ENCODE measurements around the gene SACM1L. TPM values are rescaled to one million over a fixed set of nuclear protein-coding genes. Genes with fewer than 3 reads are reported as not detected.

SACM1L gene
- total and polyA plus RNA-seq, 5 donors: 17.0 to 32.0 (median 29.3) TPM

GRCh38 chr3:45670436-45670835 is 18.8 kb upstream of the SACM1L start:
- Histone ChIP-seq H3K9me3 (ENCODE audit: control insufficient read depth, low read length) (no peaks in the 10 kb centered on the region), H3K27me3 (ENCODE audit: control insufficient read depth, insufficient read depth) (no peaks in the 10 kb centered on the region), H3K4me3 (ENCODE audit: low read length) (no peak overlapping the region), H3K4me1 (ENCODE audit: control insufficient read depth, insufficient read depth, low read length) (peaks cover 5% of the 10 kb centered on the region), H3K27ac (ENCODE audit: low read length) (no peak overlapping the region)
- DNase-seq: no peak
- ATAC-seq: no peak
- intact Hi-C loops (cut with DNase I): no loop called here

- ATAC-seq: peak; percentile 75 to 85
- WGBS: 35% methylated on average over 2 of the region's 2 CpGs
- Histone ChIP-seq H3K4me1 (ENCODE audit: control insufficient read depth, insufficient read depth, low read length) (peaks cover 5% of the 10 kb centered on the region), H3K27ac (ENCODE audit: low read length) (no peak overlapping the region), H3K27me3 (ENCODE audit: control insufficient read depth, insufficient read depth) (no peaks in the 10 kb centered on the region), H3K4me3 (ENCODE audit: low read length) (no peak overlapping the region), H3K9me3 (ENCODE audit: control insufficient read depth, low read length) (no peaks in the 10 kb centered on the region)
- intact Hi-C loops (cut with DNase I): no loop called here
- DNase-seq: no peak
Observed at GRCh38 chr3:45670991-45671390, 18.2 kb upstream of the SACM1L start.

DNA sequence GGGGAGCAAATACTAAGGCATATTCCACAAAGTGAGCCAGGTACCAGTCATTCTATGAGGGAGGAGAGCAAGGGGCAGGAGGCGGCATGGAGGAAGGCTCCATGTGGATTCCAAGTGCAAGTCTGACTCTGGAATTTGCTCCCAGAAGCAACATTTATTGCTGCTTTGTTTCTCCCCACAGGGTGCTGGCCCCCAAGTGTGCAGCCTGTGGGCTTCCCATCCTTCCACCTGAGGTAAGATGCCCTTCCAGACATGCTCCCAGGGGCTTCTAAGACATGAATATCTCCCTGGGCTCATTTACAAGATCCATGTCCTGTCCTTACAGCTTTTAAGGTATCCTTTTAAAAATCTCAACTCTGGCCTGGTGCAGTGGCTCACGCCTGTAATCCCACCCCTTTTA is 15.9 kb upstream of the SACM1L start:
- ATAC-seq (no peak), DNase-seq (no peak)
- no peak overlapping the region for H3K27ac ChIP-seq (ENCODE audit: low read length)
- intact Hi-C loops (cut with DNase I): no loop called here
- H3K27me3 ChIP-seq (ENCODE audit: control insufficient read depth, insufficient read depth): no peaks in the 10 kb centered on the region
- 98% methylated on average over 2 of the region's 2 CpGs for whole genome bisulfite sequencing
- no peak overlapping the region for H3K4me3 ChIP-seq (ENCODE audit: low read length)
- H3K4me1 ChIP-seq (ENCODE audit: control insufficient read depth, insufficient read depth, low read length): peaks cover 5% of the 10 kb centered on the region
- H3K9me3 ChIP-seq (ENCODE audit: control insufficient read depth, low read length): no peaks in the 10 kb centered on the region

DNA sequence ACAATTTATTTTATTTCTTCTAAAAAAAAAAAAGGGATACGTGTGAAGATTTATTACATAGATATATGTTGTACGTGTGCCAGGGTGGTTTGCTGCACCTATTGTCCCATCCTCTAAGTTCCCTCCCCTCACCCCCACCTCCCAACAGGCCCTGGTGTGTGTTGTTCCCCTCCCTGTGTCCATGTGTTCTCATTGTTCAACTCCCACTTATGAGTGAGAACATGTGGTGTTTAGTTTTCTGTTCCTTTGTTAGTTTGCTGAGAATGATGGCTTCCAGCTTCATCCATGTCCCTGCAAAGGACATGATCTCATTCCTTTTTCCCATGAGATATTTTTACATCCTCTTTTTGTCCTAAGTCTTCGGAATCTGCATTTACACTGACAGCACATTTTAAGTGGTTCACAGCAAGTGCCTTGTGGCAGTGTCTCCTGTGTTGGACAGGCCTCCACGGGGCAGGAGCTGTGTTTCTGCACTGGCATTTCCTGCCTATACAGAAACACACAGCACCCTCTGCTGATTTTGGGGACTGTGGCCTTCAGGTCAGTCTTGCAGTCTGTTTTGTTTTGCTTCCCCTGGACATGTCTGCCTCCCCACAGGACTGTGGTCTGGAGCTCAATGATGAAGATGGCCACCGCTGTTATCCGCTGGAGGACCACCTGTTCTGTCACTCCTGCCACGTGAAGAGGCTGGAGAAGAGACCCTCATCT is 12.7 kb upstream of the SACM1L start:
- 46% methylated on average over 7 of the region's 7 CpGs for WGBS
- ATAC-seq: peak in 1 of 2 donors; percentile 21

DNA sequence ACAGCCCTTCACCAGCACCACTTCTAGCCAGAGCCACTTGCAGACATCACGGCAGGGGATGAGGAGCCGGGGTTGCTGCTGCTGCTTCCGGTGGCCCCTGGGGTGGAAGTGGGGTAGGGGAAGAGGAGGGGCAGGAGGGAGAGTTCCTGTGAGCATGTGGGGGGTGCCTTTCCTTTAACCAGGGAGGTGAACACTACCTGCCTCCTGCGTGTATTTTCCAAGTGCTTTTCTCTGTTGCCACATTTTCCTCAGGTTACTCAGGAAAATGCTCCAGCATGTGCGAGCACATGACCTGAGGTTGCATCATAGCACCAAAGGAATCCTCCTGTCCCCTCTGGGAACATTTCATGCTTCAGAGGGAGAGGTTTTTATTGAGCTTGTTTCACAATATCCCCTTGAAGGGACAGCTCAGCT is 12.2 kb upstream of the SACM1L start:
- Histone ChIP-seq H3K9me3 (ENCODE audit: control insufficient read depth, low read length) (no peaks in the 10 kb centered on the region), H3K4me3 (ENCODE audit: low read length) (no peak overlapping the region), H3K4me1 (ENCODE audit: control insufficient read depth, insufficient read depth, low read length) (no peaks in the 10 kb centered on the region), H3K27me3 (ENCODE audit: control insufficient read depth, insufficient read depth) (no peaks in the 10 kb centered on the region), H3K27ac (ENCODE audit: low read length) (peak overlapping the region; percentile 65)
- no peak for DNase-seq
- intact Hi-C loops (cut with DNase I): no loop called here
- 43% methylated on average over 5 of the region's 5 CpGs for WGBS
- ATAC-seq: peak; percentile 32 to 39

More for the DNA sequence above, 12.7 kb upstream of the SACM1L start:
- no peaks in the 10 kb centered on the region for H3K9me3 ChIP-seq (ENCODE audit: control insufficient read depth, low read length)
- peak overlapping the region; percentile 65 for H3K27ac ChIP-seq (ENCODE audit: low read length)
- no peaks in the 10 kb centered on the region for H3K4me1 ChIP-seq (ENCODE audit: control insufficient read depth, insufficient read depth, low read length)
- intact Hi-C loops (cut with DNase I): no loop called here
- no peaks in the 10 kb centered on the region for H3K27me3 ChIP-seq (ENCODE audit: control insufficient read depth, insufficient read depth)
- DNase-seq: no peak
- H3K4me3 ChIP-seq (ENCODE audit: low read length): no peak overlapping the region

DNA sequence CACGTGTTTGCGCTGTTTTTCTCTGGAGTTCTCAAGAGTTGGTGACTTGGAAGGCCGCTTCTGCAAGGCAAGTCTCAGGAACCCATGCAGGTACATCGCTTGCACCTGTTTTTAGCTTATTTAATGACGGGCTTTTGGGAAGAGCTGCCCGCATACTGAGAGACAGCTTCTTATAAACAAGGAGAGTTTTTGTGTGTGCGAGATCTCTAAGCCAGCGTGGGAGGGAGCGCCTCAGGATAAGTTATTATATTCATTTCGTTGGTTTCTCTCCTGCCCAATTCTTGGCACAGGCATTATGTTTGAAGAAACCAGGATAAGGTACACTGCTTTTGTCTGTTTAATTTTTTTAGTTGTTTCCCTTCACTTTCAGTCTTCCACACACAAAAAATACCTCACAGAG is 11.4 kb upstream of the SACM1L start:
- Histone ChIP-seq H3K9me3 (ENCODE audit: control insufficient read depth, low read length) (no peaks in the 10 kb centered on the region), H3K27me3 (ENCODE audit: control insufficient read depth, insufficient read depth) (no peaks in the 10 kb centered on the region), H3K27ac (ENCODE audit: low read length) (no peak overlapping the region), H3K4me3 (ENCODE audit: low read length) (no peak overlapping the region), H3K4me1 (ENCODE audit: control insufficient read depth, insufficient read depth, low read length) (no peaks in the 10 kb centered on the region)
- intact Hi-C loops (cut with DNase I): no loop called here
- 92% methylated on average over 10 of the region's 10 CpGs for WGBS
- no peak for ATAC-seq
- DNase-seq: no peak

- H3K4me1 ChIP-seq (ENCODE audit: control insufficient read depth, insufficient read depth, low read length): no peaks in the 10 kb centered on the region
- no peak overlapping the region for H3K27ac ChIP-seq (ENCODE audit: low read length)
- WGBS: 57% methylated on average over 8 of the region's 8 CpGs
- H3K9me3 ChIP-seq (ENCODE audit: control insufficient read depth, low read length): no peaks in the 10 kb centered on the region
- H3K4me3 ChIP-seq (ENCODE audit: low read length): no peak overlapping the region
- H3K27me3 ChIP-seq (ENCODE audit: control insufficient read depth, insufficient read depth): no peaks in the 10 kb centered on the region
- ATAC-seq: peak in 1 of 2 donors; percentile 15
- no peak for DNase-seq
- intact Hi-C loops (cut with DNase I): no loop called here
Observed at GRCh38 chr3:45679805-45680204, 9.4 kb upstream of the SACM1L start.

GRCh38 chr3:45681221-45681620 is 8.0 kb upstream of the SACM1L start:
- ATAC-seq (no peak), DNase-seq (no peak)
- 98% methylated on average over 1 of the region's 1 CpG for WGBS
- Histone ChIP-seq H3K9me3 (ENCODE audit: control insufficient read depth, low read length) (no peaks in the 10 kb centered on the region), H3K27ac (ENCODE audit: low read length) (no peak overlapping the region), H3K27me3 (ENCODE audit: control insufficient read depth, insufficient read depth) (no peaks in the 10 kb centered on the region), H3K4me3 (ENCODE audit: low read length) (no peak overlapping the region), H3K4me1 (ENCODE audit: control insufficient read depth, insufficient read depth, low read length) (no peaks in the 10 kb centered on the region)
- intact Hi-C loops (cut with DNase I): no loop called here

DNA sequence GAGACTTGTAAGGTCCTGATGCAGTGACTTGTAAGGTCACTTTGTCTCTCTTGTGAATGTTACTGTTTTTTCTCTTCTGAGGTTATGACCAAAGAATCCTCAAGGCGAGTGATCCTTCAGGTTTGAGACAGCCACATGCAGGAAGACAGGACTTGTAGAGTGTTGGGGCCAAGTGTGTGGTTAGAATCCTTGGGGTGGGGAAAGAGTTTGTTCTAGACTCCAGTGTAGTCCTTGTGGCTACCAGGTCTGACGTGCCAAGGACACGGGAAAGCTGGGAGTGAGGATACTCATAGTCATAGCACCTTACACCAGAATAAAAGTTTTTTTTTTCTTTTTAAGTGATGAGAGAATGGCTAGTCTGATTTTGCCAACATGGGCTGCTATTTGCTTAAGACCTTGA is 7.3 kb upstream of the SACM1L start:
- ATAC-seq (no peak), DNase-seq (no peak)
- Histone ChIP-seq H3K9me3 (ENCODE audit: control insufficient read depth, low read length) (no peaks in the 10 kb centered on the region), H3K27me3 (ENCODE audit: control insufficient read depth, insufficient read depth) (no peaks in the 10 kb centered on the region), H3K27ac (ENCODE audit: low read length) (no peak overlapping the region), H3K4me1 (ENCODE audit: control insufficient read depth, insufficient read depth, low read length) (no peaks in the 10 kb centered on the region), H3K4me3 (ENCODE audit: low read length) (no peak overlapping the region)
- intact Hi-C loops (cut with DNase I): no loop called here
- 91% methylated on average over 3 of the region's 3 CpGs for WGBS

DNA sequence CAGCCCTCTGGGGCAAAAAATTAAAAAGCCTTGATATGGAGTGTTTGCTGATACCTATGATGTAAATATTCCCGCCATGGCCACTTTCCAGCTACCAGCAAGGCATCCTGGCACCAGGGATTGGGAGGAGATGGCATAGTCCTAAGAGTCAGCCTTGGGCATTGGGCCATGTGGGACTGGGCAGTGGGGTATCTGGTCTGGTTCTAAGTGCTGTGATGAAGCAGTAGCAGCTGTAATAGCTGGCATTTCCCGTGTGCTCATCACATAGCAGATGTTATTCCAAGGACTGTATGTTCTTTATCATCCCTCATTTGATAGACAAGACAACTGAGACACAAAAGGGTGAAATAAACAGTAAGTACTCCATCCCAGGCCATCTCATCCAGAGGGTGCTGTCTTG is 6.9 kb upstream of the SACM1L start:
- peak in 1 of 2 donors; percentile 27 for ATAC-seq

GRCh38 chr3:45682786-45683185 is 6.4 kb upstream of the SACM1L start:
- Histone ChIP-seq H3K4me3 (ENCODE audit: low read length) (no peak overlapping the region), H3K4me1 (ENCODE audit: control insufficient read depth, insufficient read depth, low read length) (no peaks in the 10 kb centered on the region), H3K27ac (ENCODE audit: low read length) (no peak overlapping the region), H3K27me3 (ENCODE audit: control insufficient read depth, insufficient read depth) (no peaks in the 10 kb centered on the region), H3K9me3 (ENCODE audit: control insufficient read depth, low read length) (no peaks in the 10 kb centered on the region)
- no peak for ATAC-seq
- DNase-seq: no peak
- intact Hi-C loops (cut with DNase I): no loop called here
- 94% methylated on average over 5 of the region's 5 CpGs for WGBS

More for the DNA sequence above, 6.9 kb upstream of the SACM1L start:
- intact Hi-C loops (cut with DNase I): no loop called here
- H3K9me3 ChIP-seq (ENCODE audit: control insufficient read depth, low read length): no peaks in the 10 kb centered on the region
- no peaks in the 10 kb centered on the region for H3K27me3 ChIP-seq (ENCODE audit: control insufficient read depth, insufficient read depth)
- H3K4me1 ChIP-seq (ENCODE audit: control insufficient read depth, insufficient read depth, low read length): no peaks in the 10 kb centered on the region
- H3K4me3 ChIP-seq (ENCODE audit: low read length): no peak overlapping the region
- WGBS: 83% methylated on average over 2 of the region's 2 CpGs
- no peak for DNase-seq
- H3K27ac ChIP-seq (ENCODE audit: low read length): no peak overlapping the region

Measured in right cardiac atrium (tissue), 5 donors.